OCI-LY7 (cell line): Measurements from ENCODE around the gene FEV. TPM values are rescaled to one million over a fixed set of nuclear protein-coding genes. Genes with fewer than 3 reads are reported as not detected.

ENCODE experiments used
- BruUV-seq: library from RNA; stranded (reverse); fragments of 400-500 nt; replicated peaks from 2 replicates; lab custom pipeline; 2021; lab: Mats Ljungman, UMichigan
- CTCF ChIA-PET: fragments of 300-600 bp; sonication (Branson Sonifier 250); formaldehyde crosslinking; loops from one replicate; lab custom pipeline; 2022; ENCODE audit warnings: antibody characterized with exemption; ENCODE audit not compliant: unreplicated experiment; lab: Charles Lee
- POLR2A ChIA-PET: fragments of 300-600 bp; sonication (Branson Sonifier 250); formaldehyde crosslinking; loops from one replicate; lab custom pipeline; 2022; ENCODE audit warnings: antibody characterized with exemption; lab: Charles Lee
- DNase-seq: peaks from one replicate; pipeline ENCODE4 v3.0.0-alpha.2; 2015; ENCODE audit warnings: low spot score
- H2AFZ ChIP-seq: fragments of 200-600 bp; sonication (generic), shearing (Covaris generic); 2 replicates; pipeline ENCODE4 v1.6.1; 2014; ENCODE audit warnings: mild to moderate bottlenecking, antibody characterized with exemption, low read length, moderate library complexity
- H3K27ac ChIP-seq: fragments of 200-600 bp; sonication (generic); 2 replicates; pipeline ENCODE4 v1.5.1; 2014; ENCODE audit warnings: mixed run types, low read depth, mild to moderate bottlenecking, moderate library complexity, low read length, inconsistent platforms; ENCODE audit not compliant: poor library complexity, severe bottlenecking
- H3K36me3 ChIP-seq: fragments of 200-600 bp; sonication (generic); 2 replicates; pipeline ENCODE4 v1.6.1; 2014; ENCODE audit warnings: mild to moderate bottlenecking, antibody characterized with exemption, low read length, moderate library complexity, mixed read lengths; ENCODE audit not compliant: insufficient read depth
- H3K4me1 ChIP-seq: fragments of 200-600 bp; sonication (generic); 2 replicates; pipeline ENCODE4 v1.5.1; 2014; ENCODE audit warnings: mild to moderate bottlenecking, low read length; ENCODE audit not compliant: insufficient read depth, poor library complexity, severe bottlenecking
- H3K4me2 ChIP-seq: fragments of 200-600 bp; sonication (generic); 2 replicates; pipeline ENCODE4 v1.6.1; 2014; ENCODE audit warnings: mild to moderate bottlenecking, low read length
- H3K4me3 ChIP-seq: fragments of 200-600 bp; sonication (generic); 2 replicates; pipeline ENCODE4 v1.5.1; 2014; ENCODE audit warnings: mild to moderate bottlenecking, low read depth, low read length; ENCODE audit not compliant: poor library complexity, severe bottlenecking
- H3K79me2 ChIP-seq: fragments of 200-600 bp; sonication (generic); 2 replicates; pipeline ENCODE4 v1.6.1; 2016; ENCODE audit warnings: low read depth, mild to moderate bottlenecking, low read length, moderate library complexity, mixed read lengths; ENCODE audit not compliant: insufficient read depth
- H3K9me2 ChIP-seq: fragments of 200-600 bp; sonication (generic); 2 replicates; pipeline ENCODE4 v1.6.1; 2016; ENCODE audit warnings: mild to moderate bottlenecking, low read length, mixed read lengths; ENCODE audit not compliant: insufficient read depth
- H3K9me3 ChIP-seq: fragments of 200-600 bp; sonication (generic); 2 replicates; pipeline ENCODE4 v1.6.1; 2014; ENCODE audit warnings: mild to moderate bottlenecking, mixed run types, low read length, mixed read lengths
- H4K20me1 ChIP-seq: fragments of 200-600 bp; sonication (generic); 2 replicates; pipeline ENCODE4 v1.6.1; 2014; ENCODE audit warnings: mild to moderate bottlenecking, antibody characterized with exemption, low read length, moderate library complexity, mixed read lengths; ENCODE audit not compliant: insufficient read depth
- EZH2phosphoT487 ChIP-seq: fragments of 200-600 bp; sonication (generic); IDR thresholded peaks from 2 replicates; pipeline ENCODE4 v1.6.1; 2018; ENCODE audit warnings: low read depth, borderline replicate concordance, mild to moderate bottlenecking, mixed run types, antibody characterized with exemption, low read length, moderate library complexity, mixed read lengths
- intact Hi-C: fragments of 100-400 bp; cut with micrococcal nuclease; formaldehyde crosslinking; loops from one replicate; pipeline ENCODE4 v1.10.0; 2022; ENCODE audit not compliant: unreplicated experiment
- total RNA-seq, 2 experiments: library from RNA; depleted of rRNA in 1 of 2; stranded (reverse); fragments of >200 nt in 1 of 2; shearing (Covaris generic) in 1 of 2; gene quantifications; 2 replicates each; pipeline ENCODE4 v1.2.3, GENCODE V29; 2014 to 2022
- TF ChIP-seq, protein P1 (sequence below): fragments of 200-600 bp; sonication (generic); conservative IDR thresholded peaks from 2 replicates; pipeline ENCODE4 v1.5.1; 2014; ENCODE audit warnings: mild to moderate bottlenecking, antibody characterized with exemption, low read length, moderate library complexity, mixed read lengths

The FEV gene
- total RNA-seq, 2 experiments from 2014 or later, result not detected

- intact Hi-C loops, result loop anchor here (1.0 kb wide), 2 partner anchors 90 to 126 kb away; no protein-coding TSS in a partner anchor
- Histone ChIP-seq H2AFZ (no peak overlapping the region), H3K9me3 (no peaks in the 10 kb centered on the region), H3K4me2 (no peak overlapping the region), H4K20me1 (no peaks in the 10 kb centered on the region), H3K36me3 (no peaks in the 10 kb centered on the region), H3K9me2 (no peaks in the 10 kb centered on the region), H3K4me1 (no peaks in the 10 kb centered on the region), H3K27ac (no peak overlapping the region), H3K4me3 (no peak overlapping the region), H3K79me2 (no peaks in the 10 kb centered on the region)
- DNase-seq, result peak; percentile 74
- ChIA-PET POLR2A (interaction anchor here (0.6 kb wide), 1 partner anchor 121 kb away, joined by 3 read pairs; no protein-coding TSS in a partner anchor), CTCF (interaction anchor here (0.5 to 1.6 kb wide), 10 partner anchors 10 to 265 kb away, joined by 3 to 5 read pairs (median 4); no protein-coding TSS in a partner anchor)
- no TSS peak for BruUV-seq
- no peak for TF ChIP-seq EZH2phosphoT487
- TF ChIP-seq, protein P1, sequence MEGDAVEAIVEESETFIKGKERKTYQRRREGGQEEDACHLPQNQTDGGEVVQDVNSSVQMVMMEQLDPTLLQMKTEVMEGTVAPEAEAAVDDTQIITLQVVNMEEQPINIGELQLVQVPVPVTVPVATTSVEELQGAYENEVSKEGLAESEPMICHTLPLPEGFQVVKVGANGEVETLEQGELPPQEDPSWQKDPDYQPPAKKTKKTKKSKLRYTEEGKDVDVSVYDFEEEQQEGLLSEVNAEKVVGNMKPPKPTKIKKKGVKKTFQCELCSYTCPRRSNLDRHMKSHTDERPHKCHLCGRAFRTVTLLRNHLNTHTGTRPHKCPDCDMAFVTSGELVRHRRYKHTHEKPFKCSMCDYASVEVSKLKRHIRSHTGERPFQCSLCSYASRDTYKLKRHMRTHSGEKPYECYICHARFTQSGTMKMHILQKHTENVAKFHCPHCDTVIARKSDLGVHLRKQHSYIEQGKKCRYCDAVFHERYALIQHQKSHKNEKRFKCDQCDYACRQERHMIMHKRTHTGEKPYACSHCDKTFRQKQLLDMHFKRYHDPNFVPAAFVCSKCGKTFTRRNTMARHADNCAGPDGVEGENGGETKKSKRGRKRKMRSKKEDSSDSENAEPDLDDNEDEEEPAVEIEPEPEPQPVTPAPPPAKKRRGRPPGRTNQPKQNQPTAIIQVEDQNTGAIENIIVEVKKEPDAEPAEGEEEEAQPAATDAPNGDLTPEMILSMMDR, result peak; percentile 90
Measured at GRCh38 chr2:219029829-219030165, 44.8 kb upstream of the FEV start.

DNA sequence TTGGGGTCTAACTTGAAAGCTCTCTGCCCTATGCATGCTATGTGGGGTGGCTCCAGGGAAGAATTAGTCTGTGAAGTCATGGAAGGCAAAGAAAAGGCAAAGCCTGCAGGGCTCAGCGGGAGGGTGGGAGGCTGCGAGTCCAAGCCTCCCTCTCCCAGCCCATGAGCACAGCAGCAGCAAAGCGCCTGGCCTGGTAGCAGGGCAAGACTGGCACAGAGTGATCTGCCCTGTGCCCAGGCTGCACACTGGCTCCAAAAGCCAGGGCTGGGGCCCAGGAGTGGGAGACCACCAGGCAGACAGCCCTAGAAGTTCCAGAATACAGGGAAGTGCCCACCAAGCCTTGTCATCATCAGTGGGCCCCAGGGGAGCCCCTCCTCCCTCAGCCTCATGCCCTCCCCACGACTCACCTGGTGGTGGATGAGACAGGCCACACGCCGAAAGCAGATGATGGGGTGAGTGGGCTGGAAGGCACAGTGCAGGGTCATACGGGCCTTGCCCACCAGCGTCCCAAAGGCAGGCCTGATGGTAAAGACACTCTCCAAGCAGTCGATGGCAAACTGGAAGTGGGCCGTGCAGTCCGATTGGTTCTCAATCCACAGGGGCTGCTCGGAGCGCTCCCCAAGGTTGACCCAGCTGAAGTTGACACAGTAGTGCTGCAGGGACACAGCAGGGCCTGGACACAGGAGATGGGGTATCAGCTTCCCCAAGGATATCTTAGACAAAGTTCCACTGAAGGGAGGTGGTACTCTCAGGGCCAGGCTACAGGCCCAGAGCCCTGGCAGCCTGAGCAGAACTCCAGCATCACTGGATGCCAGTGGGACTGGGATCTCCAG lies 44.2 kb upstream of the FEV start:
- intact Hi-C loops, result loop anchor here (1.0 kb wide), 2 partner anchors 90 to 126 kb away; no protein-coding TSS in a partner anchor
- Histone ChIP-seq H3K4me1 (no peaks in the 10 kb centered on the region), H3K4me2 (no peak overlapping the region), H3K79me2 (no peaks in the 10 kb centered on the region), H4K20me1 (no peaks in the 10 kb centered on the region), H3K4me3 (no peak overlapping the region), H3K27ac (no peak overlapping the region), H3K9me3 (no peaks in the 10 kb centered on the region), H3K36me3 (no peaks in the 10 kb centered on the region), H2AFZ (no peak overlapping the region), H3K9me2 (no peaks in the 10 kb centered on the region)
- no peak for TF ChIP-seq EZH2phosphoT487
- TF ChIP-seq, protein P1, result no peak
- no TSS peak for BruUV-seq
- ChIA-PET CTCF (interaction anchor here (0.7 to 1.6 kb wide), 8 partner anchors 10 to 266 kb away, joined by 3 to 5 read pairs (median 4); no protein-coding TSS in a partner anchor), POLR2A (interaction anchor here (0.6 kb wide), 1 partner anchor 122 kb away, joined by 3 read pairs; no protein-coding TSS in a partner anchor)
- no peak for DNase-seq

DNA sequence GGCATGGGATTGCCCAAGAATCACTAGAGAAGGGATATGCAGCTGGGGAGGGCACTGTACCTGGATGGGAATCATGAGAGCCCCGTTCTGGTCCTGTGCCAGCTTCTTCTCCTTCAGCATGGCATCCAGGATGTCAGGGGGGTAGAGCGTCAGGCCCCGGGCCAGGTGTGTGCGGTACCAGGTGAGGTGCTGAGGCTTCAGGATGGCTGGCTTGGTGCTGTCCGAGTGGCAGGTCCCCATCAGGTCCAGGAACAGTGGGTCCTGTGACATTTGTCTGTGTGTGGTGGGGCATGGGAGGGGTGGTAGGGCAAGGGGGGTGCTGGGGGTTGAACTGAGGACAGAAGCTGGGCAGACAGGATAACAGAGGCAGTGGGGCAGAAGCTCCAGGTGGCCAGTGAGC lies 43.2 kb upstream of the FEV start:
- no peak overlapping the region for H2AFZ ChIP-seq
- CTCF ChIA-PET, result no interaction called here
- H3K4me3 ChIP-seq, result no peak overlapping the region
- H4K20me1 ChIP-seq, result no peaks in the 10 kb centered on the region
- H3K36me3 ChIP-seq, result no peaks in the 10 kb centered on the region
- no peak overlapping the region for H3K27ac ChIP-seq
- H3K9me3 ChIP-seq, result no peaks in the 10 kb centered on the region
- no peaks in the 10 kb centered on the region for H3K79me2 ChIP-seq
- POLR2A ChIA-PET, result no interaction called here
- BruUV-seq, result no TSS peak
- intact Hi-C loops, result no loop called here
- no peak for DNase-seq
- H3K4me1 ChIP-seq, result no peaks in the 10 kb centered on the region
- no peak for TF ChIP-seq EZH2phosphoT487
- TF ChIP-seq, protein P1, result no peak
- no peaks in the 10 kb centered on the region for H3K9me2 ChIP-seq
- no peak overlapping the region for H3K4me2 ChIP-seq
